Stimulated activated naive CD8-positive, alpha-beta T cell treated with anti-CD3 and anti-CD28 coated beads, Interleukin-15, amount 100 ng/mL, for 72 hours (primary cell): ENCODE measurements around the gene TNFSF18.

Experiments
- ATAC-seq: fragments of 150-1000 bp; cut with Tn5 transposase; 2 replicates; pipeline ENCODE4 v1.10.0; 2021; ENCODE audit warnings: mild to moderate bottlenecking, moderate library complexity
- DNase-seq, 2 donors: peaks; one replicate each; pipeline ENCODE4 v3.0.0; 2021 to 2022
- H3K27ac Mint-ChIP-seq, 2 donors: one replicate each; pipeline ENCODE4 v1.8.0; 2022; ENCODE audit warnings: mild to moderate bottlenecking in 2 of 2, mixed read lengths in 2 of 2, moderate library complexity in 2 of 2
- H3K27me3 Mint-ChIP-seq: one replicate; pipeline ENCODE4 v1.8.0; 2022; ENCODE audit warnings: mixed read lengths
- H3K4me1 Mint-ChIP-seq: one replicate; pipeline ENCODE4 v1.8.0; 2022; ENCODE audit warnings: mild to moderate bottlenecking, mixed read lengths
- H3K4me3 Mint-ChIP-seq, 2 donors: one replicate each; pipeline ENCODE4 v1.8.0; 2022; ENCODE audit warnings: mild to moderate bottlenecking in 2 of 2, mixed read lengths in 2 of 2, moderate library complexity in 1 of 2
- H3K9me3 Mint-ChIP-seq, 2 donors: one replicate each; pipeline ENCODE4 v1.8.0; 2022; ENCODE audit warnings: mixed read lengths in 2 of 2

Gene TNFSF18

GRCh38 chr1:173052681-173053196 lies 2.0 kb upstream of the TNFSF18 start:
- Mint-ChIP-seq H3K4me3 (no peak overlapping the region), H3K27me3 (peaks cover 13% of the 10 kb centered on the region), H3K4me1 (peaks cover 8% of the 10 kb centered on the region), H3K27ac (peak overlapping the region in 1 of 2 donors; percentile 3), H3K9me3 (no peaks in the 10 kb centered on the region)
- DNase-seq, result no peak
- no peak for ATAC-seq

DNA sequence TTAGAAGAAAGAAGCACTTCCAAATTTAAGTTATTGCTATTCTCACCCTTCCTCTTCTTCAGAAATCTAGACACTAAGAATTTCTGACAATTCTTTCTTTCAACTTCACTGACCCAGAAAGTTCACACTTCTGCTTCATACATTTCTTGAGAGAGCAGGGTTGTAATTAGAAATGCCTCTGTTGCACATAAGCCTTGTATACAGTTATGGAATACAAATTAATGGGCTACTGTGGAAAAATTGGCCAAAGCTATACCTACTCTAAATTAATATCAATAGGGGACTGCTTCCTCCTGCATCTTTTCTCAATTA lies 1.5 kb downstream of the TNFSF18 start:
- peaks cover 8% of the 10 kb centered on the region for H3K4me1 Mint-ChIP-seq
- H3K27me3 Mint-ChIP-seq, result peaks cover 13% of the 10 kb centered on the region
- no peaks in the 10 kb centered on the region for H3K9me3 Mint-ChIP-seq
- no peak overlapping the region for H3K4me3 Mint-ChIP-seq
- H3K27ac Mint-ChIP-seq, result no peak overlapping the region
- ATAC-seq, result no peak
- DNase-seq, result no peak

DNA sequence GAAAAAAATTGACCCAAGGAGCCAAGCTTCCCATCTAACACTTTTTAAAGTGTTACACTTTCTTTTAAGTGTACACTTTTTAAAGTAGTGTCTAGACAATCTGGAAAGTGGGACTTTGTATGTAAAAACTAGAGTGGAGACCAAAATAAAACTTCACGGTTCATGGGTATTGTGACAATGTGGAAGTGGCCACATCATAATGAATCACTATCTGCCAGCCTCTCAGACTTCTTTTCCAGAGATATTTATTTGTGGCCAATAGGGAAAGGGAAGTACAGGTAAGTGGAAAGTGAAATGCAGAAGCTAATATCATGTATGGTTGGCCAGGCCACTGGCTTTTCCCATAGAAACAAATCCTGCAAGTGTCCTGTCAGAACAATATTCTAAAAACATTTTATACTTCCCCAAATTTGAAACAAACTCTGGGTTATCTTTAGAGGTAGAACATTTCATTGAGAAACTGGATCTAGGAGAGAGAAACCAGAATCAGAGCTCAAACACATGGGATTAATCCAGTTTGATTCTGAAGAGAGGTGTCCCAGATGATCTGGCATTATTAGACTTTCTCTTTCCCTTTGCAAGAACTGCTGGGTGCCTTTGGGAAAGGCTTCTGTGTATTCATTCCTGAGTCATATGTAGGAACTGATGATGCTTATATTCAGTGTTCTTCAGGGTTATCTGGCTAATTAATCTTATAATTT lies 2.0 kb downstream of the TNFSF18 start:
- H3K4me3 Mint-ChIP-seq, result no peak overlapping the region
- DNase-seq, result no peak
- H3K9me3 Mint-ChIP-seq, result no peaks in the 10 kb centered on the region
- ATAC-seq, result no peak
- no peak overlapping the region for H3K27ac Mint-ChIP-seq
- peaks cover 13% of the 10 kb centered on the region for H3K27me3 Mint-ChIP-seq
- H3K4me1 Mint-ChIP-seq, result peaks cover 8% of the 10 kb centered on the region

DNA sequence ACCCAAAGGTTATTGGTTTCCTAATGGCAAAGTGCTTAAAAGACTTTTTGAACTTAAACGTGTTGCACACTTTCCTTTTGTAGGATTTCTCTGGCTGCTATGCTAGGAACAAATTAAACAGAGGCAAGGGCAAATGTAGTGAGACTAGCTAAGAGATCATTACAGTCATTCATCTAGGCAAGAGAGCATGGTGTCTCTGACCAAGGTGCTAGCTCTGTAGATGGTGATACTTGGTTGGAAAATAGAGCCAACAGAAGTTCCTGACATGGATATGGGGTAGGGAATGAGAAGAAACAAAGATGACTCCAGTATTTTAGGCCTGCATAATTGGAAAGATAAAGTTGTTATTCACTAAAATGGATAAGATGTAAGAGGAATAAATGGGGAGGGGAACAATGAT lies 6.1 kb downstream of the TNFSF18 start:
- Mint-ChIP-seq H3K27me3 (no peaks in the 10 kb centered on the region), H3K4me1 (peaks cover 6% of the 10 kb centered on the region), H3K27ac (no peak overlapping the region), H3K4me3 (no peak overlapping the region), H3K9me3 (no peaks in the 10 kb centered on the region)
- DNase-seq (no peak), ATAC-seq (no peak)

- Mint-ChIP-seq H3K4me3 (no peak overlapping the region), H3K27me3 (no peaks in the 10 kb centered on the region)
- ATAC-seq, result peak; percentile 45
Measured at GRCh38 chr1:173043253-173043652, 7.5 kb downstream of the TNFSF18 start.

GRCh38 chr1:173042806-173043205 lies 7.9 kb downstream of the TNFSF18 start:
- Mint-ChIP-seq H3K4me3 (no peak overlapping the region), H3K27ac (no peak overlapping the region), H3K27me3 (no peaks in the 10 kb centered on the region)

More at GRCh38 chr1:173043253-173043652, 7.5 kb downstream of the TNFSF18 start:
- Mint-ChIP-seq H3K27ac (no peak overlapping the region), H3K4me1 (peaks cover 18% of the 10 kb centered on the region), H3K9me3 (no peaks in the 10 kb centered on the region)
- no peak for DNase-seq

GRCh38 chr1:173039626-173040025 lies 11.1 kb downstream of the TNFSF18 start:
- peaks cover 24% of the 10 kb centered on the region for H3K4me1 Mint-ChIP-seq

More at GRCh38 chr1:173042806-173043205, 7.9 kb downstream of the TNFSF18 start:
- Mint-ChIP-seq H3K4me1 (peaks cover 22% of the 10 kb centered on the region), H3K9me3 (no peaks in the 10 kb centered on the region)
- ATAC-seq (no peak), DNase-seq (no peak)

GRCh38 chr1:173038875-173039554 lies 11.7 kb downstream of the TNFSF18 start:
- ATAC-seq, result peak; percentile 91
- H3K27ac Mint-ChIP-seq, result no peak overlapping the region
- H3K4me1 Mint-ChIP-seq, result peaks cover 24% of the 10 kb centered on the region
- no peaks in the 10 kb centered on the region for H3K9me3 Mint-ChIP-seq
- peak in 1 of 2 donors; percentile 26 for DNase-seq
- no peaks in the 10 kb centered on the region for H3K27me3 Mint-ChIP-seq
- no peak overlapping the region for H3K4me3 Mint-ChIP-seq

More at GRCh38 chr1:173039626-173040025, 11.1 kb downstream of the TNFSF18 start:
- no peak overlapping the region for H3K4me3 Mint-ChIP-seq
- ATAC-seq (no peak), DNase-seq (no peak)
- H3K9me3 Mint-ChIP-seq, result no peaks in the 10 kb centered on the region
- H3K27me3 Mint-ChIP-seq, result no peaks in the 10 kb centered on the region
- no peak overlapping the region for H3K27ac Mint-ChIP-seq

DNA sequence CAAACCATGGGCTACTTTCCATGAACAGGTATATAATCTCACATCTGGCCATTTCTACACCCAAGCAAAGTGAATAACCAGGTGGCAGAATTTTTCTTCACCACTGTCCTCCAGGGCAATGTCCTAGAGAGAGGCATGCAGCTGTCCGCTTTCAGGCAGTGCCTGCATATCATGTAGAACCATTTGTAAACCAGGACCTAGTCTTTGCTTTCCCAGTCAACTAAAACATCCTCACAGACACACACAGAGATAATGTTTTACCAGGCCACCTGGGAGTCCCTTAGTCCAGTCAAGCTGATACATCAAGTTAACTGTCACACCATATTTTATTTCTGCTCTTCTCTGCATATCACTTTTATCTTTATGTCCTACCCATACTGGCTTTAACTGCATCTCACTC lies 26.2 kb downstream of the TNFSF18 start:
- H3K9me3 Mint-ChIP-seq, result peaks cover 10 to 13% of the 10 kb centered on the region in 2 donors
- DNase-seq, result no peak
- H3K27ac Mint-ChIP-seq, result no peak overlapping the region
- H3K27me3 Mint-ChIP-seq, result no peaks in the 10 kb centered on the region
- ATAC-seq, result no peak
- no peak overlapping the region for H3K4me3 Mint-ChIP-seq
- H3K4me1 Mint-ChIP-seq, result no peaks in the 10 kb centered on the region

DNA sequence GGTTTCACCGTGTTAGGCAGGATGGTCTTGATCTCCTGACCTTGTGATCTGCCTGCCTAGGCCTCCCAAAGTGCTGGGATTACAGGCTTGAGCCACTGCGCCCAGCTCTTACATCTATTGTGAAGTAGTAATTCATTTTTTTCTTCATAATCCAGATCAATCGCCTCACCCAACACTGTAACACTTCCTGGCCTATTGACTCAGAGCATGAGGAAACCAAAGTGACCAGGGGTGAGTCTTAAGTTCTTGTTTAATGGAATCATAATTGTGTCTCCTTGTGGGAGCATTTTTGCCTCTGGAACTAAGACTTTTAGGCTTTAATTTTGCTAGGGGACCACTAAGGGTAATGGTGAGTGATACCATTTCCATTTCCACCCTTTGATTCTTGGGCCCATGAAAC lies 27.4 kb downstream of the TNFSF18 start:
- Mint-ChIP-seq H3K9me3 (peaks cover 10 to 13% of the 10 kb centered on the region in 2 donors), H3K4me3 (no peak overlapping the region), H3K27ac (no peak overlapping the region), H3K4me1 (no peaks in the 10 kb centered on the region), H3K27me3 (peaks cover 7% of the 10 kb centered on the region)
- DNase-seq (no peak), ATAC-seq (no peak)

GRCh38 chr1:173020138-173020750 lies 30.5 kb downstream of the TNFSF18 start:
- DNase-seq (no peak), ATAC-seq (no peak)
- Mint-ChIP-seq H3K9me3 (peaks cover 6 to 7% of the 10 kb centered on the region in 2 donors), H3K4me1 (peaks cover 5% of the 10 kb centered on the region), H3K27me3 (peaks cover 8% of the 10 kb centered on the region), H3K4me3 (no peak overlapping the region), H3K27ac (peak overlapping the region in 1 of 2 donors; percentile 42)

DNA sequence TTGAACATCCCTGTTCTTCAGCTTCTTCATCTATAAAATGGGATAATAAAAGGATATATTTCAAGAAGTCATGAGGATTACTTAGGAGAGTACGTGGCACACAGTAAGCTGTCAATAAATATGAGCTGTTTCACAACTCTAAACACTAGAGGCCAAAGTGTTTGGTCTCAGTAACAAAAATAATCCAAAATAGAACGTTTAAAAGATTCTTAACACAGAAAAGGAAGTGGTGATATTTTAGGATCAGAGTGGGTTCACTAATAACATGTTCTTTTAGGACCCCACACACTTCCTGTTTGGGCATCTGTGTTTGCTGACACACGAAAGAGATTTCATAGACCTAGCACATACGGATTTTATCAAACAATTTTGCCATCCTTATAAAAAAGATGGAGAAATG lies 32.9 kb downstream of the TNFSF18 start:
- no peak for DNase-seq
- peaks cover 5% of the 10 kb centered on the region for H3K4me1 Mint-ChIP-seq
- no peak for ATAC-seq
- H3K27ac Mint-ChIP-seq, result no peak overlapping the region
- H3K27me3 Mint-ChIP-seq, result peaks cover 8% of the 10 kb centered on the region
- peaks cover 0 to 14% of the 10 kb centered on the region in 2 donors for H3K9me3 Mint-ChIP-seq
- no peak overlapping the region for H3K4me3 Mint-ChIP-seq

DNA sequence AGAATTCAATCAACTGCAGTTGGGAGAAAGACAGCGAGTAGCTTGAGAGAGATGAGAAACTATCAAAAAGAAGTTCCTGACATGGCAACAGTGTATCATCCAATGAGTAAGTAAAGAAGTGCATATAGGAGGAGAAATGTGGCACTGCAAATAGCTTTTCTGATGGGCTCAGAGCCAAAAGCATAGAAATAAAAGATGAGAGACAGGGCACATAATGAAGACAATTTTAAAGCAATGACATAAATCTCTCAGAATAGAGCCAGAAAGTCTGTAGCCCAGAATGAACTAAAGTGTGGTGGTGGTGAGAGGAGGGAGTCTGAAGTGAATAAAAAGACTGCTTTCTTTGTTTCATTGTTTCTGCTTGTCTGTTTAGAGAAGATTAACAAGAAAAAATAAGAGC lies 34.3 kb downstream of the TNFSF18 start:
- Mint-ChIP-seq H3K27ac (no peak overlapping the region), H3K9me3 (peaks cover 0 to 11% of the 10 kb centered on the region in 2 donors), H3K4me3 (no peak overlapping the region), H3K4me1 (peaks cover 5% of the 10 kb centered on the region), H3K27me3 (peaks cover 8% of the 10 kb centered on the region)
- ATAC-seq (no peak), DNase-seq (no peak)

GRCh38 chr1:173015629-173016028 lies 35.1 kb downstream of the TNFSF18 start:
- peaks cover 5% of the 10 kb centered on the region for H3K4me1 Mint-ChIP-seq
- peaks cover 0 to 10% of the 10 kb centered on the region in 2 donors for H3K9me3 Mint-ChIP-seq
- no peak overlapping the region for H3K27ac Mint-ChIP-seq
- DNase-seq, result no peak
- peaks cover 8% of the 10 kb centered on the region for H3K27me3 Mint-ChIP-seq
- no peak overlapping the region for H3K4me3 Mint-ChIP-seq
- no peak for ATAC-seq

- Mint-ChIP-seq H3K9me3 (peaks cover 0 to 10% of the 10 kb centered on the region in 2 donors), H3K27me3 (peaks cover 8% of the 10 kb centered on the region)
- no peak for ATAC-seq
Measured at GRCh38 chr1:173014160-173014559, 36.6 kb downstream of the TNFSF18 start.

GRCh38 chr1:173012126-173012525 lies 38.6 kb downstream of the TNFSF18 start:
- Mint-ChIP-seq H3K27ac (no peak overlapping the region), H3K9me3 (peaks cover 0 to 14% of the 10 kb centered on the region in 2 donors), H3K27me3 (no peaks in the 10 kb centered on the region), H3K4me3 (no peak overlapping the region), H3K4me1 (peaks cover 6% of the 10 kb centered on the region)
- ATAC-seq (no peak), DNase-seq (no peak)

More at GRCh38 chr1:173014160-173014559, 36.6 kb downstream of the TNFSF18 start:
- no peak overlapping the region for H3K4me3 Mint-ChIP-seq
- peaks cover 5% of the 10 kb centered on the region for H3K4me1 Mint-ChIP-seq
- H3K27ac Mint-ChIP-seq, result no peak overlapping the region
- DNase-seq, result no peak
